B cell (primary cell): ENCODE data around the gene SLC6A6. TPM values are rescaled to one million over a fixed set of nuclear protein-coding genes. Genes with fewer than 3 reads are reported as not detected.

ENCODE experiments used
- ATAC-seq: fragments of 200-7000 bp; cut with Tn5 transposase; one replicate; pipeline ENCODE4 v1.10.0; 2021; ENCODE audit warnings: low read depth, mild to moderate bottlenecking, moderate number of reproducible peaks, moderate library complexity
- CTCF ChIA-PET: fragments of 350-600 bp; sonication (Branson Sonifier 250); formaldehyde crosslinking; loops from one replicate; lab custom pipeline; 2021; ENCODE audit warnings: antibody characterized with exemption, inconsistent platforms; lab: Charles Lee
- POLR2A ChIA-PET: fragments of 350-600 bp; sonication (Branson Sonifier 250); formaldehyde crosslinking; loops from one replicate; lab custom pipeline; 2021; ENCODE audit warnings: antibody characterized with exemption; lab: Charles Lee
- DNase-seq: peaks from one replicate; pipeline ENCODE4 v3.0.0; 2013
- H2AFZ ChIP-seq: 2 replicates; pipeline ENCODE4 v1.6.1; 2012; ENCODE audit warnings: mild to moderate bottlenecking, low read depth, low read length; ENCODE audit not compliant: insufficient read depth, poor library complexity, severe bottlenecking
- H3K27ac ChIP-seq, 2 donors: 1 replicate in 1 of 2; 2 replicates in 1 of 2; pipeline ENCODE4 v1.5.1; 2012 to 2013; ENCODE audit warnings: low read length in 2 of 2, mild to moderate bottlenecking in 2 of 2, moderate library complexity in 1 of 2
- H3K27me3 ChIP-seq, 4 experiments: fragments of 200-600 bp in 1 of 4; sonication (generic) in 1 of 4; replicated peaks in 1 of 4; 1 replicate in 2 of 4; 2 replicates in 2 of 4; pipeline versions ENCODE4 v1.6.1 to v1.7.0; 2013 to 2016; ENCODE audit warnings: low read length in 3 of 4, mild to moderate bottlenecking in 2 of 4, mixed read lengths in 1 of 4, moderate library complexity in 1 of 4; ENCODE audit not compliant: insufficient read depth in 4 of 4, control insufficient read depth in 3 of 4; ENCODE audit errors: control extremely low read depth in 1 of 4
- H3K36me3 ChIP-seq, 2 experiments: replicated peaks in 1 of 2; 1 replicate in 1 of 2; 2 replicates in 1 of 2; pipeline versions ENCODE4 v1.6.1 to v1.7.1; 2013; ENCODE audit warnings: low read length in 1 of 2; ENCODE audit not compliant: insufficient read depth in 2 of 2, control insufficient read depth in 1 of 2; ENCODE audit errors: control extremely low read depth in 1 of 2, extremely low read depth in 1 of 2
- H3K4me1 ChIP-seq, 2 donors: fragments of 200-600 bp in 1 of 2; sonication (generic) in 1 of 2; 1 replicate in 1 of 2; 2 replicates in 1 of 2; pipeline versions ENCODE4 v1.5.1 to v1.6.1; 2013 to 2017; ENCODE audit warnings: low read length in 2 of 2; ENCODE audit not compliant: control insufficient read depth in 2 of 2, insufficient read depth in 2 of 2
- H3K4me2 ChIP-seq: replicated peaks from 2 replicates; pipeline ENCODE3; 2012; ENCODE audit warnings: mild to moderate bottlenecking, low read depth, low read length; ENCODE audit not compliant: poor library complexity, severe bottlenecking
- H3K4me3 ChIP-seq, 5 experiments: fragments of 200-600 bp in 1 of 5; sonication (generic) in 1 of 5; 1 replicate in 3 of 5; 2 replicates in 2 of 5; pipeline versions ENCODE4 v1.5.1 to v1.7.0; 2011 to 2016; ENCODE audit warnings: low read length in 4 of 5, mild to moderate bottlenecking in 4 of 5, low read depth in 2 of 5, control low read depth in 1 of 5, moderate library complexity in 1 of 5; ENCODE audit not compliant: insufficient read depth in 1 of 5; ENCODE audit errors: control extremely low read depth in 1 of 5, extremely low read depth in 1 of 5
- H3K79me2 ChIP-seq: fragments of 200-600 bp; sonication (generic); one replicate; pipeline ENCODE4 v1.6.0; 2016; ENCODE audit warnings: low read length; ENCODE audit not compliant: control insufficient read depth, insufficient read depth
- H3K9ac ChIP-seq: fragments of 200-600 bp; sonication (generic); 2 replicates; pipeline ENCODE4 v1.6.1; 2017; ENCODE audit warnings: mild to moderate bottlenecking, low read length, moderate library complexity
- H3K9me3 ChIP-seq, 3 donors: one replicate each; pipeline versions ENCODE4 v1.6.1 to v1.7.1; 2013; ENCODE audit warnings: low read length in 2 of 3; ENCODE audit not compliant: control insufficient read depth in 2 of 3, insufficient read depth in 1 of 3; ENCODE audit errors: control extremely low read depth in 1 of 3
- H4K20me1 ChIP-seq: 2 replicates; pipeline ENCODE4 v1.6.0; 2012; ENCODE audit warnings: mild to moderate bottlenecking, low read length; ENCODE audit not compliant: insufficient read depth, control insufficient read depth, poor library complexity, severe bottlenecking
- H3K27ac Mint-ChIP-seq: one replicate; pipeline ENCODE4 v1.8.0; 2021; ENCODE audit warnings: mixed read lengths
- H3K27me3 Mint-ChIP-seq: one replicate; pipeline ENCODE4 v1.8.0; 2021; ENCODE audit warnings: mixed read lengths
- H3K4me1 Mint-ChIP-seq: one replicate; pipeline ENCODE4 v1.8.0; 2021; ENCODE audit warnings: mixed read lengths
- H3K4me3 Mint-ChIP-seq: one replicate; pipeline ENCODE4 v1.8.0; 2021; ENCODE audit warnings: mixed read lengths
- H3K9me3 Mint-ChIP-seq: one replicate; pipeline ENCODE4 v1.8.0; 2022; ENCODE audit warnings: mixed read lengths; ENCODE audit not compliant: insufficient read depth
- CTCF ChIP-seq: fragments of 200-600 bp; IDR thresholded peaks from one replicate; pipeline ENCODE4 v1.8.0; 2022; ENCODE audit warnings: antibody characterized with exemption, mild to moderate bottlenecking
- EZH2 ChIP-seq: IDR thresholded peaks from 2 replicates; pipeline ENCODE4 v1.6.1; 2012; ENCODE audit warnings: borderline replicate concordance, low read depth, mild to moderate bottlenecking, moderate library complexity, low read length; ENCODE audit not compliant: insufficient read depth, poor library complexity, severe bottlenecking
- WGBS: methylation state at CpG from one replicate; pipeline ENCODE4 v1.1.5; 2013; ENCODE audit warnings: missing lambda C conversion rate; ENCODE audit not compliant: insufficient coverage; 5-methylcytosine and 5-hydroxymethylcytosine counted together
- intact Hi-C: fragments of 100-400 bp; cut with micrococcal nuclease; formaldehyde crosslinking; loops from one replicate; pipeline ENCODE4 v1.10.0; 2022
- polyA plus RNA-seq: library from polyadenylated mRNA; depleted of rRNA; stranded (reverse); fragments of >200 nt; gene quantifications from 2 replicates; pipeline ENCODE4 v1.2.3, GENCODE V29; 2012
- total RNA-seq, 2 donors: library from RNA; stranded (reverse); fragments of 120-200 nt in 1 of 2; gene quantifications; 1 replicate in 1 of 2; 2 replicates in 1 of 2; pipeline versions ENCODE4 v1.2.3 to v1.2.4, GENCODE V29; 2013 to 2022

SLC6A6 gene
- total and polyA plus RNA-seq, 2 donors (not counting 1 experiment from before 2014, with no cell fraction given), result 34.2 to 48.7 TPM

GRCh38 chr3:14366915-14367823, 35.2 kb upstream of the SLC6A6 start:
- Histone ChIP-seq H3K27me3 (peaks cover 0 to 3% (median 0%) of the 10 kb centered on the region in 4 experiments), H3K9me3 (peaks cover 0 to 2% (median 0%) of the 10 kb centered on the region in 3 donors), H3K9ac (no peak overlapping the region), H3K4me3 (no peak overlapping the region), H2AFZ (no peak overlapping the region), H4K20me1 (no peaks in the 10 kb centered on the region), H3K4me2 (no peak overlapping the region), H3K4me1 (no peaks in the 10 kb centered on the region), H3K27ac (no peak overlapping the region), H3K79me2 (no peaks in the 10 kb centered on the region), H3K36me3 (no peaks in the 10 kb centered on the region)
- H3K4me1 Mint-ChIP-seq, result no peaks in the 10 kb centered on the region
- no peaks in the 10 kb centered on the region for H3K9me3 Mint-ChIP-seq
- intact Hi-C loops, result no loop called here
- CTCF ChIA-PET, result no interaction called here
- TF ChIP-seq CTCF (no peak), EZH2 (no peak)
- H3K4me3 Mint-ChIP-seq, result no peak overlapping the region
- DNase-seq, result no peak
- no peak overlapping the region for H3K27ac Mint-ChIP-seq
- WGBS, result 73% methylated on average over 19 of the region's 22 CpGs
- no peak for ATAC-seq
- POLR2A ChIA-PET, result no interaction called here
- H3K27me3 Mint-ChIP-seq, result peaks cover 16% of the 10 kb centered on the region

GRCh38 chr3:14368146-14368545, 34.3 kb upstream of the SLC6A6 start:
- H3K4me1 ChIP-seq, result no peaks in the 10 kb centered on the region

More at GRCh38 chr3:14368146-14368545, 34.3 kb upstream of the SLC6A6 start:
- Mint-ChIP-seq H3K27me3 (peaks cover 20% of the 10 kb centered on the region), H3K4me1 (no peaks in the 10 kb centered on the region), H3K27ac (no peak overlapping the region), H3K9me3 (no peaks in the 10 kb centered on the region), H3K4me3 (no peak overlapping the region)
- ChIA-PET CTCF (interaction anchor here (1.3 kb wide), 1 partner anchor 99 kb away, joined by 3 read pairs; no protein-coding TSS in a partner anchor), POLR2A (no interaction called here)
- no peak for TF ChIP-seq EZH2
- no peak for TF ChIP-seq CTCF
- no peak overlapping the region for H2AFZ ChIP-seq
- no peaks in the 10 kb centered on the region for H3K36me3 ChIP-seq
- H3K9me3 ChIP-seq, result peaks cover 0 to 2% (median 0%) of the 10 kb centered on the region in 3 donors
- no peaks in the 10 kb centered on the region for H4K20me1 ChIP-seq
- H3K4me3 ChIP-seq, result no peak overlapping the region
- WGBS, result 97% methylated on average over 10 of the region's 10 CpGs
- peaks cover 0 to 7% (median 1%) of the 10 kb centered on the region in 4 experiments for H3K27me3 ChIP-seq
- H3K27ac ChIP-seq, result no peak overlapping the region
- no peaks in the 10 kb centered on the region for H3K79me2 ChIP-seq
- no peak for ATAC-seq
- no peak overlapping the region for H3K9ac ChIP-seq
- no peak for DNase-seq
- H3K4me2 ChIP-seq, result no peak overlapping the region
- intact Hi-C loops, result no loop called here
